SK-N-SH (cell line): Measurements from ENCODE around the gene RRBP1. TPM values are rescaled to one million over a fixed set of nuclear protein-coding genes. Genes with fewer than 3 reads are reported as not detected.

Source experiments
- CTCF ChIA-PET: fragments of 300-600, 350-600 bp; formaldehyde crosslinking; extraction: SDS; loops from one replicate; lab custom pipeline; 2021; lab: Yijun Ruan, JAX
- POLR2A ChIA-PET: fragments of 350-600 bp; sonication (Branson Sonifier 250); formaldehyde crosslinking; extraction: SDS; loops from one replicate; lab custom pipeline; 2020; ENCODE audit warnings: antibody characterized with exemption, inconsistent platforms; lab: Yijun Ruan, JAX
- DNase-seq: peaks from one replicate; pipeline ENCODE4 v3.0.0; 2012
- H2AFZ ChIP-seq: fragments of 200-600 bp; sonication (generic); 2 replicates; pipeline ENCODE4 v1.8.1; 2016; ENCODE audit warnings: antibody characterized with exemption, mild to moderate bottlenecking, low read depth
- H3F3A ChIP-seq: fragments of 200-600 bp; sonication (generic); replicated peaks from 2 replicates; pipeline ENCODE3; 2016; ENCODE audit warnings: antibody characterized with exemption, mild to moderate bottlenecking; ENCODE audit not compliant: insufficient read depth
- H3K27ac ChIP-seq, 2 experiments: fragments of 200-500 bp in 1 of 2; fragments of 200-600 bp in 1 of 2; sonication (Bioruptor generic) in 1 of 2; sonication (generic), shearing (Covaris generic) in 1 of 2; 2 replicates each; pipeline versions ENCODE4 v1.5.1 to v1.6.1; 2014 to 2016; ENCODE audit warnings: low read depth in 2 of 2, inconsistent platforms in 1 of 2, low read length in 1 of 2, mild to moderate bottlenecking in 1 of 2, mixed read lengths in 1 of 2
- H3K27me3 ChIP-seq: fragments of 200-600 bp; sonication (generic), shearing (Covaris generic); 2 replicates; pipeline ENCODE4 v1.6.1; 2016; ENCODE audit warnings: mixed run types; ENCODE audit not compliant: insufficient read depth
- H3K36me3 ChIP-seq, 2 experiments: fragments of 200-500 bp in 1 of 2; fragments of 200-600 bp in 1 of 2; sonication (Bioruptor generic) in 1 of 2; sonication (generic) in 1 of 2; replicated peaks in 1 of 2; 2 replicates each; pipeline versions ENCODE3 to v1.5.1; 2014 to 2016; ENCODE audit warnings: low read length in 1 of 2, mild to moderate bottlenecking in 1 of 2; ENCODE audit not compliant: insufficient read depth in 2 of 2, control insufficient read depth in 1 of 2
- H3K4me1 ChIP-seq, 2 experiments: fragments of 200-500 bp in 1 of 2; fragments of 200-600 bp in 1 of 2; sonication (Bioruptor generic) in 1 of 2; sonication (generic), shearing (Covaris generic) in 1 of 2; 2 replicates each; pipeline versions ENCODE4 v1.5.1 to v1.6.1; 2014 to 2016; ENCODE audit warnings: low read depth in 1 of 2, low read length in 1 of 2, mixed run types in 1 of 2; ENCODE audit not compliant: insufficient read depth in 2 of 2, control insufficient read depth in 1 of 2
- H3K4me2 ChIP-seq: fragments of 200-600 bp; sonication (generic), shearing (Covaris generic); 2 replicates; pipeline ENCODE4 v1.6.1; 2017; ENCODE audit warnings: mixed run types
- H3K4me3 ChIP-seq, 2 experiments: fragments of 200-500 bp in 1 of 2; fragments of 200-600 bp in 1 of 2; sonication (Bioruptor generic) in 1 of 2; sonication (generic), shearing (Covaris generic) in 1 of 2; 2 replicates each; pipeline versions ENCODE4 v1.5.1 to v1.8.1; 2014 to 2016; ENCODE audit warnings: low read depth in 2 of 2, inconsistent platforms in 1 of 2, low read length in 1 of 2, mild to moderate bottlenecking in 1 of 2, mixed read lengths in 1 of 2, moderate library complexity in 1 of 2
- H3K79me2 ChIP-seq: fragments of 200-600 bp; sonication (generic); 2 replicates; pipeline ENCODE4 v1.8.1; 2017; ENCODE audit warnings: mild to moderate bottlenecking; ENCODE audit not compliant: insufficient read depth
- H3K9ac ChIP-seq: fragments of 200-600 bp; sonication (generic); 2 replicates; pipeline ENCODE4 v1.6.1; 2017; ENCODE audit warnings: mixed run types
- H3K9me2 ChIP-seq: fragments of 200-600 bp; sonication (generic); 2 replicates; pipeline ENCODE4 v1.6.1; 2017; ENCODE audit warnings: mixed run types
- H3K9me3 ChIP-seq: fragments of 200-600 bp; sonication (generic); 2 replicates; pipeline ENCODE4 v1.6.1; 2017; ENCODE audit warnings: mixed run types, mild to moderate bottlenecking, moderate library complexity
- H4K20me1 ChIP-seq: fragments of 200-600 bp; sonication (generic); 2 replicates; pipeline ENCODE4 v1.6.1; 2017; ENCODE audit warnings: mild to moderate bottlenecking, mixed run types; ENCODE audit not compliant: insufficient read depth
- EZH2phosphoT487 ChIP-seq: fragments of 200-600 bp; sonication (generic); IDR thresholded peaks from 2 replicates; pipeline ENCODE4 v1.6.1; 2017; ENCODE audit warnings: low read depth, mixed run types, mild to moderate bottlenecking, antibody characterized with exemption, moderate library complexity, borderline replicate concordance
- FOSL2 ChIP-seq: IDR thresholded peaks from 2 replicates; pipeline ENCODE4 v1.4.0; 2012; ENCODE audit warnings: low read depth, mild to moderate bottlenecking, moderate library complexity, borderline replicate concordance
- FOXM1 ChIP-seq: IDR thresholded peaks from 2 replicates; pipeline ENCODE4 v1.4.0; 2012; ENCODE audit warnings: low read depth, mild to moderate bottlenecking
- GATA2 ChIP-seq: sonication (generic); formaldehyde crosslinking; IDR thresholded peaks from 2 replicates; pipeline ENCODE4 v1.5.0; 2020; ENCODE audit warnings: mild to moderate bottlenecking, missing genetic modification reagents
- POLR2AphosphoS5 ChIP-seq: IDR thresholded peaks from 2 replicates; pipeline ENCODE4 v1.6.1; 2012; ENCODE audit warnings: low read depth, low read length
- RAD21 ChIP-seq: IDR thresholded peaks from 2 replicates; pipeline ENCODE4 v1.6.1; 2012; ENCODE audit warnings: mild to moderate bottlenecking, low read length
- RCOR1 ChIP-seq: fragments of 150-350 bp; IDR thresholded peaks from 2 replicates; pipeline ENCODE4 v1.6.1; 2017; ENCODE audit warnings: antibody characterized with exemption, low read length
- RFX5 ChIP-seq: IDR thresholded peaks from 2 replicates; pipeline ENCODE4 v1.6.1; 2012; ENCODE audit warnings: mild to moderate bottlenecking, improper control_type of control experiment, low read length
- RXRA ChIP-seq: IDR thresholded peaks from 2 replicates; pipeline ENCODE4 v1.4.0; 2012; ENCODE audit warnings: low read depth, mild to moderate bottlenecking, borderline replicate concordance
- SMC3 ChIP-seq: IDR thresholded peaks from 2 replicates; pipeline ENCODE4 v1.6.1; 2012; ENCODE audit warnings: low read depth, low read length, improper control_type of control experiment
- TAF1 ChIP-seq: IDR thresholded peaks from 2 replicates; pipeline ENCODE4 v1.6.1; 2012; ENCODE audit warnings: low read depth, mild to moderate bottlenecking, low read length, moderate library complexity, borderline replicate concordance
- TEAD4 ChIP-seq: IDR thresholded peaks from 2 replicates; pipeline ENCODE4 v1.4.0; 2012; ENCODE audit warnings: mild to moderate bottlenecking, borderline replicate concordance; ENCODE audit not compliant: insufficient read depth
- WGBS: methylation state at CpG from one replicate; pipeline ENCODE4 v1.1.6; 2017; ENCODE audit warnings: low lambda C conversion rate; 5-methylcytosine and 5-hydroxymethylcytosine counted together
- polyA plus RNA-seq, 3 experiments: library from polyadenylated mRNA; depleted of rRNA; stranded (reverse); fragments of >200 nt; gene quantifications; 2 replicates each; pipeline ENCODE4 v1.2.3, GENCODE V29; 2012
- TF ChIP-seq, protein P1 (sequence below): IDR thresholded peaks from 2 replicates; pipeline ENCODE4 v1.4.0; 2012; ENCODE audit warnings: low read depth, borderline replicate concordance
- TF ChIP-seq, protein P2 (sequence below): IDR thresholded peaks from 2 replicates; pipeline ENCODE4 v1.4.0; 2012; ENCODE audit warnings: low read depth, borderline replicate concordance

Gene RRBP1
- polyA plus RNA-seq, 1 of the 3 experiments (the other 2 are of a cell fraction): 50.2 TPM

DNA sequence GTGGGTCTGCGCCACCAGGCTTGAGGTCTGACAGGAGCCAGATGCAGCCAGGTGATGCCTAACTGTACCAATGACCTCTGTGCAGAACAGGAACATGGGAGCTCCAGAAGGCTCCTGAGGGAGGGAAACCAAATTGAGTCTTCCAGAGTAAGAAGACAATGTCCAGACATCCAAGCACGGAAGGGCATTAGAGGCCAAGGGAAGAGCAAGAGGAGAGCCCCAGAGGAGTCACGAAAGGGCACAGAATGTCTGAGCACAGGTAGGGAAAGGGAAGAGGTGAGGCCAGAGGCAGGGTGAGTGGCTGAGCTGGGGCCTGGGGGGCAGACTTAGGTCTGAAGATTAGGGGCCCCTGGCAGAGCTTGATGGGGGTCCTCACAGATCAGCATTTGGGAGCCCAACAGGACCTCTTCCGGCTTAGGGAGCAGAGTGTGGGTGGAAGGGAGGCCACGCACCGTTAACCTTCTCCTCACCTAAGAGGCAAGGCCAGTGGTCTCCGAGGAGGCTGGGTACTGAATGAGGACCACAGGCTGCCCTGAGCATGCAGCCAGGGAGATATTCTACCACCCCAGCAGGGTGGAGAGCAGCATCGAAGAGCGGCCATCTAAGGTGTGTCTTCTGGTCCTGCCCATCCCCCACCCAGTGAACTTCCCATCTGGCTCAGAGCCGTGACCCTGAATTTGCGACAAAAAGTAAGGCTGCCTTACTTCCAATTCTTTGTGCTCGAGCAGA lies 41.7 kb downstream of the RRBP1 start:
- Histone ChIP-seq H3F3A (no peaks in the 10 kb centered on the region), H3K27ac (no peak overlapping the region), H3K4me2 (no peak overlapping the region), H3K4me3 (no peak overlapping the region), H3K9me2 (no peaks in the 10 kb centered on the region), H3K4me1 (peaks cover 0 to 24% of the 10 kb centered on the region in 2 experiments; a peak in 1 of 4 replicates), H4K20me1 (peaks cover 58% of the 10 kb centered on the region), H3K36me3 (peaks cover 5 to 46% of the 10 kb centered on the region in 2 experiments), H2AFZ (no peak overlapping the region), H3K79me2 (peaks cover 44% of the 10 kb centered on the region), H3K9ac (no peak overlapping the region), H3K27me3 (no peaks in the 10 kb centered on the region), H3K9me3 (no peaks in the 10 kb centered on the region)
- POLR2A ChIA-PET: no interaction called here
- no peak for DNase-seq
- WGBS: 97% methylated on average over 6 of the region's 12 CpGs
- CTCF ChIA-PET: no interaction called here
- TF ChIP-seq, protein P1, sequence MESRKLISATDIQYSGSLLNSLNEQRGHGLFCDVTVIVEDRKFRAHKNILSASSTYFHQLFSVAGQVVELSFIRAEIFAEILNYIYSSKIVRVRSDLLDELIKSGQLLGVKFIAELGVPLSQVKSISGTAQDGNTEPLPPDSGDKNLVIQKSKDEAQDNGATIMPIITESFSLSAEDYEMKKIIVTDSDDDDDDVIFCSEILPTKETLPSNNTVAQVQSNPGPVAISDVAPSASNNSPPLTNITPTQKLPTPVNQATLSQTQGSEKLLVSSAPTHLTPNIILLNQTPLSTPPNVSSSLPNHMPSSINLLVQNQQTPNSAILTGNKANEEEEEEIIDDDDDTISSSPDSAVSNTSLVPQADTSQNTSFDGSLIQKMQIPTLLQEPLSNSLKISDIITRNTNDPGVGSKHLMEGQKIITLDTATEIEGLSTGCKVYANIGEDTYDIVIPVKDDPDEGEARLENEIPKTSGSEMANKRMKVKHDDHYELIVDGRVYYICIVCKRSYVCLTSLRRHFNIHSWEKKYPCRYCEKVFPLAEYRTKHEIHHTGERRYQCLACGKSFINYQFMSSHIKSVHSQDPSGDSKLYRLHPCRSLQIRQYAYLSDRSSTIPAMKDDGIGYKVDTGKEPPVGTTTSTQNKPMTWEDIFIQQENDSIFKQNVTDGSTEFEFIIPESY: no peak

GRCh38 chr20:17638835-17639407 lies 43.1 kb downstream of the RRBP1 start:
- POLR2A ChIA-PET: no interaction called here
- Histone ChIP-seq H3K4me2 (no peak overlapping the region), H3K27ac (no peak overlapping the region), H3K27me3 (no peaks in the 10 kb centered on the region), H3K9me3 (no peaks in the 10 kb centered on the region), H3K36me3 (peaks cover 5 to 57% of the 10 kb centered on the region in 2 experiments), H4K20me1 (peaks cover 45% of the 10 kb centered on the region), H2AFZ (no peak overlapping the region), H3K4me1 (peaks cover 0 to 20% of the 10 kb centered on the region in 2 experiments; a peak in 1 of 4 replicates), H3K79me2 (peaks cover 30% of the 10 kb centered on the region; the same call in 1 of the 2 replicates), H3K9ac (no peak overlapping the region), H3F3A (no peaks in the 10 kb centered on the region), H3K4me3 (no peak overlapping the region), H3K9me2 (no peaks in the 10 kb centered on the region)
- DNase-seq: no peak
- TF ChIP-seq, protein P2, sequence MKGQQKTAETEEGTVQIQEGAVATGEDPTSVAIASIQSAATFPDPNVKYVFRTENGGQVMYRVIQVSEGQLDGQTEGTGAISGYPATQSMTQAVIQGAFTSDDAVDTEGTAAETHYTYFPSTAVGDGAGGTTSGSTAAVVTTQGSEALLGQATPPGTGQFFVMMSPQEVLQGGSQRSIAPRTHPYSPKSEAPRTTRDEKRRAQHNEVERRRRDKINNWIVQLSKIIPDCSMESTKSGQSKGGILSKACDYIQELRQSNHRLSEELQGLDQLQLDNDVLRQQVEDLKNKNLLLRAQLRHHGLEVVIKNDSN: no peak
- no peak for TF ChIP-seq TAF1
- TF ChIP-seq RAD21: no peak
- TF ChIP-seq EZH2phosphoT487: no peak
- no peak for TF ChIP-seq RCOR1
- no peak for TF ChIP-seq FOSL2
- TF ChIP-seq RFX5: no peak
- TF ChIP-seq FOXM1: no peak
- no peak for TF ChIP-seq GATA2 (CRISPR knock-in tag)
- TF ChIP-seq SMC3: no peak
- no peak for TF ChIP-seq RXRA
- no peak for TF ChIP-seq TEAD4
- no peak for TF ChIP-seq POLR2AphosphoS5
- CTCF ChIA-PET: interaction anchor here (1.5 to 3.4 kb wide), 2 partner anchors 11 to 102 kb away, joined by 9 to 12 read pairs; no protein-coding TSS in a partner anchor
- 85% methylated on average over 2 of the region's 6 CpGs for WGBS
